Loucy (cell line): ENCODE measurements around the gene ZSWIM4.
"Not testable (repeated sequence)": the region's sequence is repeated elsewhere in the genome, so short reads cannot be mapped to it uniquely, and the experiment has no call there.

Source experiments
- H2AFZ ChIP-seq: fragments of 200-600 bp; sonication (generic); 2 replicates; pipeline ENCODE4 v1.6.0; 2016; ENCODE audit warnings: antibody characterized with exemption, mild to moderate bottlenecking, low read length, moderate library complexity
- H3F3A ChIP-seq: fragments of 200-600 bp; 2 replicates; pipeline ENCODE4 v1.6.0; 2016; ENCODE audit warnings: antibody characterized with exemption, low read depth, mild to moderate bottlenecking
- H3K27me3 ChIP-seq: fragments of 200-600 bp; sonication (generic); 2 replicates; pipeline ENCODE4 v1.6.1; 2014; ENCODE audit warnings: low read length, mild to moderate bottlenecking; ENCODE audit not compliant: insufficient read depth, poor library complexity, severe bottlenecking
- H3K36me3 ChIP-seq: fragments of 200-600 bp; sonication (generic); 2 replicates; pipeline ENCODE4 v1.6.1; 2016; ENCODE audit warnings: low read length; ENCODE audit not compliant: insufficient read depth
- H3K4me1 ChIP-seq: fragments of 200-600 bp; sonication (generic); 2 replicates; pipeline ENCODE4 v1.5.1; 2014; ENCODE audit warnings: low read length, mild to moderate bottlenecking; ENCODE audit not compliant: insufficient read depth, poor library complexity, severe bottlenecking
- H3K4me2 ChIP-seq: fragments of 200-600 bp; sonication (generic); 2 replicates; pipeline ENCODE4 v1.6.0; 2014; ENCODE audit warnings: antibody characterized with exemption, low read length, low read depth, mild to moderate bottlenecking; ENCODE audit not compliant: poor library complexity, severe bottlenecking
- H3K4me3 ChIP-seq: fragments of 200-600 bp; sonication (generic); 2 replicates; pipeline ENCODE4 v1.5.1; 2014; ENCODE audit warnings: low read length, mild to moderate bottlenecking, mixed read lengths; ENCODE audit not compliant: poor library complexity, severe bottlenecking
- H3K79me2 ChIP-seq: fragments of 200-600 bp; sonication (generic); 2 replicates; pipeline ENCODE4 v1.6.1; 2014; ENCODE audit warnings: low read length; ENCODE audit not compliant: insufficient read depth
- H3K9ac ChIP-seq: fragments of 200-600 bp; sonication (generic); 2 replicates; pipeline ENCODE4 v1.6.0; 2014; ENCODE audit warnings: mild to moderate bottlenecking, low read depth, low read length, moderate library complexity; ENCODE audit not compliant: poor library complexity, severe bottlenecking
- H3K9me2 ChIP-seq: fragments of 200-600 bp; sonication (generic); replicated peaks from 2 replicates; pipeline ENCODE4 v1.6.1; 2016; ENCODE audit warnings: low read depth, low read length, mixed read lengths
- H3K9me3 ChIP-seq: fragments of 200-600 bp; sonication (generic); 2 replicates; pipeline ENCODE4 v1.6.1; 2014; ENCODE audit warnings: mild to moderate bottlenecking, antibody characterized with exemption, low read length, low read depth; ENCODE audit not compliant: insufficient read depth
- H4K20me1 ChIP-seq: fragments of 200-600 bp; sonication (generic); 2 replicates; pipeline ENCODE4 v1.6.0; 2014; ENCODE audit warnings: antibody characterized with exemption, low read length, mild to moderate bottlenecking; ENCODE audit not compliant: insufficient read depth, poor library complexity, severe bottlenecking
- EZH2phosphoT487 ChIP-seq: fragments of 200-600 bp; IDR thresholded peaks from 2 replicates; pipeline ENCODE4 v1.6.1; 2018; ENCODE audit warnings: antibody characterized with exemption, mild to moderate bottlenecking, moderate library complexity, borderline replicate concordance
- TF ChIP-seq, protein P1 (sequence below): fragments of 200-600 bp; sonication (generic); conservative IDR thresholded peaks from 2 replicates; pipeline ENCODE4 v1.5.1; 2014; ENCODE audit warnings: mild to moderate bottlenecking, antibody characterized with exemption, low read length

ZSWIM4 gene

DNA sequence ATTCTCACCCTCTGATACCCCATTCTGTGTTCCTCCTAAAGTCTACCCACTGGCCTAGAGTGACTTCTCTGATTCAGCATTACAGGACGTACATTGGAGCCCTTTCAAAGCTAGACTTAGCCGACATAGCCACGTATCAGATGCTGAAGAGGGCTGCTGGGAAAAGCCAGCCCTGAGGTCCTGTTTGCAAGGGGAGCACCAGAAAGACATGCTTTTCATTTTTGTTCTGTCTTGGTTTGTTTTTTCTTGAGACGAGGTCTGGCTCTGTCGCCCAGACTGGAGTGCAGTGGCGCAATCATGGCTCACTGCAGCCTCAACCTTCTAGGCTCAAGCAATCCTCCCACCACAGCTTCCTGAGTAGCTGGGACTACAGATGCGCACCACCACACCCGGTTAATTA, 6.3 kb upstream of the ZSWIM4 start:
- H3K9me2 ChIP-seq, result no peaks in the 10 kb centered on the region
- no peaks in the 10 kb centered on the region for H3F3A ChIP-seq
- no peaks in the 10 kb centered on the region for H3K79me2 ChIP-seq
- H3K4me3 ChIP-seq, result no peak overlapping the region
- H3K9me3 ChIP-seq, result no peaks in the 10 kb centered on the region
- H2AFZ ChIP-seq, result no peak overlapping the region
- no peaks in the 10 kb centered on the region for H4K20me1 ChIP-seq
- H3K9ac ChIP-seq, result no peak overlapping the region
- no peaks in the 10 kb centered on the region for H3K36me3 ChIP-seq
- H3K4me1 ChIP-seq, result peaks cover 4% of the 10 kb centered on the region
- TF ChIP-seq EZH2phosphoT487, result no peak
- TF ChIP-seq, protein P1, sequence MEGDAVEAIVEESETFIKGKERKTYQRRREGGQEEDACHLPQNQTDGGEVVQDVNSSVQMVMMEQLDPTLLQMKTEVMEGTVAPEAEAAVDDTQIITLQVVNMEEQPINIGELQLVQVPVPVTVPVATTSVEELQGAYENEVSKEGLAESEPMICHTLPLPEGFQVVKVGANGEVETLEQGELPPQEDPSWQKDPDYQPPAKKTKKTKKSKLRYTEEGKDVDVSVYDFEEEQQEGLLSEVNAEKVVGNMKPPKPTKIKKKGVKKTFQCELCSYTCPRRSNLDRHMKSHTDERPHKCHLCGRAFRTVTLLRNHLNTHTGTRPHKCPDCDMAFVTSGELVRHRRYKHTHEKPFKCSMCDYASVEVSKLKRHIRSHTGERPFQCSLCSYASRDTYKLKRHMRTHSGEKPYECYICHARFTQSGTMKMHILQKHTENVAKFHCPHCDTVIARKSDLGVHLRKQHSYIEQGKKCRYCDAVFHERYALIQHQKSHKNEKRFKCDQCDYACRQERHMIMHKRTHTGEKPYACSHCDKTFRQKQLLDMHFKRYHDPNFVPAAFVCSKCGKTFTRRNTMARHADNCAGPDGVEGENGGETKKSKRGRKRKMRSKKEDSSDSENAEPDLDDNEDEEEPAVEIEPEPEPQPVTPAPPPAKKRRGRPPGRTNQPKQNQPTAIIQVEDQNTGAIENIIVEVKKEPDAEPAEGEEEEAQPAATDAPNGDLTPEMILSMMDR, result no peak
- H3K4me2 ChIP-seq, result no peak overlapping the region
- no peaks in the 10 kb centered on the region for H3K27me3 ChIP-seq

DNA sequence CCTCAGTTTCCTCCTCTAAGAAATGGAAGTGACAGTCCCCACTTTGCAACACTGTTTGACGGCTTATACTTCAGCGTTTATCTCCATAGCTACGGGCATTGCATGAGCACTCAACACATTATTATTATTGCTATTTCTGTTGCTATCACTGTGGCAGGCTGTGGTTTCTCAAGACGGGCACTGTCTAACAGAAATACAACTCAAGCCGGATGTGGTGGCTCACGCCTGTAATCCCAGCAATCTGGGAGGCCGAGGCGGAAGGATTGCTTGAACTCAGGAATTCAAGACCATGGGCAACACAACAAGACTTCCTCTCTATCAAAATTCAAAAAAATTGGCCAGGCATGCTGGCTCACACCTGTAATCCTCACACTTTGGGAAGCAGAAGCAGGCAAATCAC, 4.9 kb upstream of the ZSWIM4 start:
- H3K9me2 ChIP-seq, result no peaks in the 10 kb centered on the region
- H4K20me1 ChIP-seq, result no peaks in the 10 kb centered on the region
- H3F3A ChIP-seq, result no peaks in the 10 kb centered on the region
- H2AFZ ChIP-seq, result no peak overlapping the region
- H3K36me3 ChIP-seq, result no peaks in the 10 kb centered on the region
- no peak overlapping the region for H3K4me2 ChIP-seq
- H3K9ac ChIP-seq, result no peak overlapping the region
- no peak overlapping the region for H3K4me3 ChIP-seq
- no peaks in the 10 kb centered on the region for H3K9me3 ChIP-seq
- peaks cover 4% of the 10 kb centered on the region for H3K4me1 ChIP-seq
- H3K27me3 ChIP-seq, result no peaks in the 10 kb centered on the region
- H3K79me2 ChIP-seq, result no peaks in the 10 kb centered on the region
- no peak for TF ChIP-seq EZH2phosphoT487
- TF ChIP-seq, protein P1, result no peak

DNA sequence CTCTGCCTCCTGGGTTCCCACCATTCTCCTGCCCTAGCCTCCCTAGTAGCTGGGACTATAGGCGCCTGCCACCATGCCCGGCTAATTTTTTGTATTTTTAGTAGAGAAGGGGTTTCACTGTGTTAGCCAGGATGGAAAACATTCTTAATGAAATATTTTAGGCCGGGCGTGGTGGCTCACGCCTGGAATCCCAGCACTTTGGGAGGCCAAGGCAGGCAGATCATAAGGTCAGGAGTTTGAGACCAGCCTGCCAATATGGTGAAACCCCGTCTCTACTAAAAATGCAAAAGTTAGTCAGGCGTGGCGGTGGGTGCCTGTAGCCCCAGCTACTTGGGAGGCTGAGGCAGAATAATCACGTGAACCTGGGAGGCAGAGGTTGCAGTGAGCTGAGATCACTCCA, 1.9 kb upstream of the ZSWIM4 start:
- H3F3A ChIP-seq, H3K4me2 ChIP-seq, H3K9ac ChIP-seq: not testable (repeated sequence)

DNA sequence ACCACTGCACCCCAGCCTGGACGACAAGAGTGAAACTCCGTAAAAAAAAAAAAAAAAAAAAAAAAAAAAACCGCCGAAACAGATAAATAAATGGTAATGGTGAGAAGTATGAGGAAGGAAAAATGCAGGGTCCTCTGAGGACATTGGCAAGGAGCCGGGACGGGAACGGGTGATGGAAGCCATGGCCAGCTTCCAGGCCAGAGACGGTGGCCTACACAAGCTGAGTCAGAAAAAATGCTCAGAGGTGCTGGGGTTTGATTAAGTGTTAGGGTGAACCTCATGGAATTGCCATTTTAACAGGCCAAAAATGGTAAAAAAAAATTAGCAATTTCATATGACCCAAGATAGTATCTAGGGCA, 866 bp upstream of the ZSWIM4 start:
- TF ChIP-seq, protein P1, result no peak
- Histone ChIP-seq H3K9me3 (no peaks in the 10 kb centered on the region), H3K4me3 (peak overlapping the region; percentile 88), H3F3A (no peaks in the 10 kb centered on the region), H3K4me1 (peaks cover 19% of the 10 kb centered on the region), H3K36me3 (no peaks in the 10 kb centered on the region), H3K9ac (peak overlapping the region; percentile 67), H3K4me2 (peak overlapping the region; percentile 88), H3K9me2 (no peaks in the 10 kb centered on the region), H3K27me3 (no peaks in the 10 kb centered on the region), H3K79me2 (peaks cover 16% of the 10 kb centered on the region; the same call in 1 of the 2 replicates), H4K20me1 (no peaks in the 10 kb centered on the region), H2AFZ (peak overlapping the region; percentile 98)

More for the DNA sequence above, 1.9 kb upstream of the ZSWIM4 start:
- peaks cover 16% of the 10 kb centered on the region; the same call in 1 of the 2 replicates for H3K79me2 ChIP-seq
- not testable (repeated sequence) for H3K36me3 ChIP-seq, H3K4me3 ChIP-seq, H2AFZ ChIP-seq, H4K20me1 ChIP-seq, H3K9me2 ChIP-seq, H3K27me3 ChIP-seq, H3K9me3 ChIP-seq
- peaks cover 19% of the 10 kb centered on the region for H3K4me1 ChIP-seq
